GM12878 (cell line): Measurements from ENCODE around the gene DNAJC15. TPM values are rescaled to one million over a fixed set of nuclear protein-coding genes. Genes with fewer than 3 reads are reported as not detected.
A peak's percentile ranks its signal among the peaks of the same experiment; 100 is the strongest.

Experiments used
- ATAC-seq: fragments of 200-7000 bp; cut with Tn5 transposase; 3 replicates; pipeline ENCODE4 v1.9.1; 2020; ENCODE audit warnings: mild to moderate bottlenecking, moderate library complexity
- Bru-seq: library from RNA; stranded (reverse); fragments of 400-500 nt; gene quantifications from one replicate; lab custom pipeline; 2021; lab: Mats Ljungman, UMichigan
- BruChase-seq, 2 experiments: library from RNA; stranded (reverse); fragments of 400-500 nt; gene quantifications; one replicate each; lab custom pipeline; 2021; lab: Mats Ljungman, UMichigan
- BruUV-seq: library from RNA; stranded (reverse); fragments of 400-500 nt; replicated peaks from 2 replicates; lab custom pipeline; 2021; lab: Mats Ljungman, UMichigan
- CTCF ChIA-PET: fragments of 300-600 bp; sonication (Branson Sonifier 250); formaldehyde crosslinking; extraction: SDS; loops from one replicate; lab custom pipeline; 2021; ENCODE audit warnings: inconsistent platforms; lab: Yijun Ruan, JAX
- POLR2A ChIA-PET: fragments of 350-600 bp; formaldehyde crosslinking; extraction: SDS; loops from one replicate; lab custom pipeline; 2021; ENCODE audit warnings: inconsistent platforms; lab: Charles Lee
- RAD21 ChIA-PET: fragments of 300-600 bp; sonication (Branson Sonifier 250); formaldehyde crosslinking; loops from one replicate; lab custom pipeline; 2023; ENCODE audit warnings: antibody characterized with exemption; ENCODE audit not compliant: unreplicated experiment; lab: Charles Lee
- SMC1A ChIA-PET: fragments of 300-600 bp; sonication (Branson Sonifier 250); formaldehyde crosslinking; loops from one replicate; lab custom pipeline; 2023; ENCODE audit not compliant: unreplicated experiment, uncharacterized antibody; lab: Charles Lee
- DNase-seq: peaks from one replicate; pipeline ENCODE4 v3.0.0-alpha.2; 2011; ENCODE audit warnings: low read depth, low spot score
- FAIRE-seq: peaks from 3 replicates; lab custom pipeline; 2011; peaks lifted over from hg19 to GRCh38; lab: Jason Lieb, UNC
- H2AFZ ChIP-seq: 2 replicates; pipeline ENCODE4 v1.6.0; 2011; ENCODE audit warnings: low read depth, low read length, control low read depth; ENCODE audit not compliant: control insufficient read depth
- H3K27ac ChIP-seq: 2 replicates; pipeline ENCODE4 v1.5.1; 2011; ENCODE audit warnings: control low read depth; ENCODE audit not compliant: control insufficient read depth, insufficient read depth
- H3K27me3 ChIP-seq, 2 experiments: replicated peaks in 1 of 2; 2 replicates each; pipeline versions ENCODE4 v1.6.0 to v1.6.1; 2011; ENCODE audit warnings: low read length in 1 of 2; ENCODE audit not compliant: control insufficient read depth in 2 of 2, insufficient read depth in 2 of 2
- H3K36me3 ChIP-seq, 2 experiments: 2 replicates each; pipeline ENCODE4 v1.5.1; 2011; ENCODE audit warnings: low read length in 1 of 2; ENCODE audit not compliant: control insufficient read depth in 2 of 2, insufficient read depth in 2 of 2
- H3K4me1 ChIP-seq: 2 replicates; pipeline ENCODE4 v1.6.1; 2011; ENCODE audit warnings: mild to moderate bottlenecking, low read length, moderate library complexity, mixed read lengths; ENCODE audit not compliant: control insufficient read depth, insufficient read depth
- H3K4me2 ChIP-seq: 2 replicates; pipeline ENCODE4 v1.6.0; 2011; ENCODE audit warnings: control low read depth; ENCODE audit not compliant: control insufficient read depth, insufficient read depth
- H3K4me3 ChIP-seq: fragments of 200-600 bp; sonication (generic); 2 replicates; pipeline ENCODE4 v1.5.1; 2016
- H3K79me2 ChIP-seq: 2 replicates; pipeline ENCODE4 v1.6.0; 2011; ENCODE audit warnings: low read length; ENCODE audit not compliant: control insufficient read depth, insufficient read depth
- H3K9ac ChIP-seq: 2 replicates; pipeline ENCODE4 v1.8.0; 2011; ENCODE audit warnings: low read length, control low read depth, mixed read lengths; ENCODE audit not compliant: control insufficient read depth, insufficient read depth
- H3K9me3 ChIP-seq: replicated peaks from 3 replicates; pipeline ENCODE4 v1.5.1; 2011; ENCODE audit warnings: mild to moderate bottlenecking, low read length; ENCODE audit not compliant: control insufficient read depth, insufficient read depth
- H4K20me1 ChIP-seq: 2 replicates; pipeline ENCODE4 v1.6.0; 2011; ENCODE audit not compliant: control insufficient read depth, insufficient read depth
- BACH1 ChIP-seq: fragments of 450-650 bp; IDR thresholded peaks from 2 replicates; pipeline ENCODE4 v1.6.1; 2017; ENCODE audit warnings: mild to moderate bottlenecking, borderline replicate concordance
- CREB1 ChIP-seq: IDR thresholded peaks from 2 replicates; pipeline ENCODE4 v1.6.1; 2012; ENCODE audit warnings: low read depth, mild to moderate bottlenecking, inconsistent platforms
- EED ChIP-seq: sonication (generic); IDR thresholded peaks from 2 replicates; pipeline ENCODE4 v1.6.1; 2016; ENCODE audit warnings: antibody characterized with exemption, low read depth
- HDGF ChIP-seq: fragments of 450-650 bp; IDR thresholded peaks from 2 replicates; pipeline ENCODE4 v1.6.1; 2016; ENCODE audit warnings: antibody characterized with exemption
- IKZF1 ChIP-seq: fragments of 450-650 bp; conservative IDR thresholded peaks from 2 replicates; pipeline ENCODE4 v1.6.1; 2017; ENCODE audit warnings: antibody characterized with exemption, mild to moderate bottlenecking
- LARP7 ChIP-seq: fragments of 450-650 bp; IDR thresholded peaks from 2 replicates; pipeline ENCODE4 v1.6.1; 2017; ENCODE audit warnings: mild to moderate bottlenecking
- POLR2AphosphoS2 ChIP-seq: IDR thresholded peaks from 2 replicates; pipeline ENCODE4 v1.6.1; 2011; ENCODE audit warnings: low read depth, mild to moderate bottlenecking, low read length, improper control_type of control experiment, moderate library complexity
- RFX5 ChIP-seq: IDR thresholded peaks from 2 replicates; pipeline ENCODE4 v1.6.1; 2011; ENCODE audit warnings: low read depth, low read length, improper control_type of control experiment
- SMARCA5 ChIP-seq: fragments of 450-650 bp; IDR thresholded peaks from 2 replicates; pipeline ENCODE4 v1.6.1; 2017; ENCODE audit warnings: mild to moderate bottlenecking
- SREBF2 ChIP-seq: IDR thresholded peaks from 2 replicates; pipeline ENCODE4 v1.6.1; 2012; ENCODE audit warnings: mild to moderate bottlenecking, low read length
- ZNF274 ChIP-seq: IDR thresholded peaks from one replicate; pipeline ENCODE4 v1.8.0; 2011; ENCODE audit not compliant: insufficient read length, insufficient read depth
- ZNF622 ChIP-seq: fragments of 450-650 bp; IDR thresholded peaks from 2 replicates; pipeline ENCODE4 v1.6.1; 2017; ENCODE audit warnings: mild to moderate bottlenecking, inconsistent platforms
- WGBS: methylation state at CpG from one replicate; pipeline ENCODE4 v1.1.6; 2016; ENCODE audit warnings: low lambda C conversion rate; ENCODE audit not compliant: insufficient replicate concordance, insufficient coverage; ENCODE audit errors: missing lambda C conversion rate; 5-methylcytosine and 5-hydroxymethylcytosine counted together
- in situ Hi-C: fragments of 300-500 bp; cut with MboI; formaldehyde crosslinking; loops from 9 replicates; pipeline ENCODE4 v1.14.3; 2018; ENCODE audit warnings: mixed read lengths
- intact Hi-C: fragments of 100-400 bp; cut with micrococcal nuclease; formaldehyde crosslinking; loops from one replicate; pipeline ENCODE4 v1.14.2; 2022; ENCODE audit not compliant: unreplicated experiment
- long read RNA-seq, 2 experiments: library from polyadenylated mRNA; unstranded; transcript quantifications; one replicate each; pipeline ENCODE4 v2.0.0, GENCODE V29; 2019 to 2020
- polyA minus RNA-seq, 3 experiments: library from RNA; depleted of rRNA, polyadenylated mRNA; stranded (reverse); fragments of >200 nt; gene quantifications; 2 replicates each; pipeline ENCODE4 v1.2.3, GENCODE V29; 2011
- polyA plus RNA-seq, 11 experiments: library from polyadenylated mRNA; depleted of rRNA in 4 of 11; unstranded in 6 of 11; stranded (reverse) in 5 of 11; fragments of >200 nt; fragmentation: Nextera tagmentation in 4 of 11; fragmentation: Illumina TruSeq in 1 of 11; extraction: Ambion mirVana in 4 of 11; extraction: Trizol in 1 of 11; gene quantifications; 1 replicate in 1 of 11; 2 replicates in 10 of 11; pipeline versions ENCODE4 v1.2.1 to v1.2.3, GENCODE V29; 2011 to 2016; ENCODE audit warnings: inconsistent platforms in 2 of 11, missing spikeins in 2 of 11, low read depth in 1 of 11
- total RNA-seq, 4 experiments: library from RNA; depleted of rRNA in 3 of 4; stranded (reverse); fragments of >200 nt in 3 of 4; fragmentation: Illumina TruSeq in 1 of 4; extraction: Trizol in 1 of 4; gene quantifications; 2 replicates each; pipeline versions ENCODE4 v1.2.1 to v1.2.3, GENCODE V29; 2013 to 2021
- TF ChIP-seq, protein P1 (sequence below): fragments of 450-650 bp; IDR thresholded peaks from 2 replicates; pipeline ENCODE4 v1.6.1; 2016; ENCODE audit warnings: mild to moderate bottlenecking
- TF ChIP-seq, protein P2 (sequence below): fragments of 450-650 bp; IDR thresholded peaks from 2 replicates; pipeline ENCODE4 v1.6.1; 2018; ENCODE audit warnings: borderline replicate concordance, mild to moderate bottlenecking; ENCODE audit not compliant: partially characterized antibody
- TF ChIP-seq, protein P3 (sequence below): IDR thresholded peaks from 2 replicates; pipeline ENCODE4 v1.6.1; 2011; ENCODE audit warnings: low read depth, low read length, improper control_type of control experiment, borderline replicate concordance

DNAJC15 gene
- 31.1 and 33.5 TPM in 2 replicates for total RNA-seq (2013; cell fraction: nucleolus; rRNA removed)
- 30.4 and 36.4 TPM in 2 replicates for total RNA-seq (2014; rRNA removed)
- 15.1 and 16.5 TPM in 2 replicates for total RNA-seq (2014; rRNA removed; fragmentation: Illumina TruSeq; extraction: Trizol)
- total RNA-seq (2021), result 29.5 and 30.2 TPM in 2 replicates
- 3.7 TPM for polyA plus RNA-seq (2011; ENCODE audit: low read depth)
- 47.3 and 58.4 TPM in 2 replicates for polyA plus RNA-seq (2011; rRNA removed)
- polyA plus RNA-seq (2011; cell fraction: cytosol; rRNA removed), result 38.7 and 59.0 TPM in 2 replicates
- polyA plus RNA-seq (2011; cell fraction: nucleus; rRNA removed), result 26.1 and 29.6 TPM in 2 replicates
- polyA plus RNA-seq (2012), result 15.5 and 16.5 TPM in 2 replicates
- 13.1 TPM in 2 replicates for polyA plus RNA-seq (2014; fragmentation: Illumina TruSeq; extraction: Trizol)
- polyA plus RNA-seq (2014; fragmentation: Nextera tagmentation; extraction: Ambion mirVana), result 100 to 1,000 TPM; 102 to 104 TPM
- 50.4 and 52.6 TPM in 2 replicates for polyA plus RNA-seq (2014; rRNA removed)
- 10 to 100 TPM; 94.4 to 98.8 TPM for polyA plus RNA-seq (2016; fragmentation: Nextera tagmentation; extraction: Ambion mirVana)
- polyA minus RNA-seq (2011; rRNA and poly(A)+ RNA removed), result 20.0 and 24.4 TPM in 2 replicates
- 7.8 and 16.5 TPM in 2 replicates for polyA minus RNA-seq (2011; cell fraction: cytosol; rRNA and poly(A)+ RNA removed)
- 8.7 and 13.7 TPM in 2 replicates for polyA minus RNA-seq (2011; cell fraction: nucleus; rRNA and poly(A)+ RNA removed)
- Bru-seq, nascent RNA, result percentile 88 among the genes with signal in this experiment
- percentile 72 among the genes with signal in this experiment for BruChase-seq, experiment 1, labeled RNA remaining after a 6-hour chase
- percentile 71 among the genes with signal in this experiment for BruChase-seq, experiment 2, labeled RNA remaining after a 2-hour chase
- long read RNA-seq, experiment 1, full-length matches to known transcripts, result 79 of 86 reads
- long read RNA-seq, experiment 1, partial matches to known transcripts, result 3 of 86 reads
- long read RNA-seq, experiment 1, other reads (novel, unspliced or antisense), result 4 of 86 reads
- long read RNA-seq, experiment 2, full-length matches to known transcripts, result 223 of 235 reads
- long read RNA-seq, experiment 2, partial matches to known transcripts, result 0 of 235 reads
- long read RNA-seq, experiment 2, other reads (novel, unspliced or antisense), result 12 of 235 reads

DNA sequence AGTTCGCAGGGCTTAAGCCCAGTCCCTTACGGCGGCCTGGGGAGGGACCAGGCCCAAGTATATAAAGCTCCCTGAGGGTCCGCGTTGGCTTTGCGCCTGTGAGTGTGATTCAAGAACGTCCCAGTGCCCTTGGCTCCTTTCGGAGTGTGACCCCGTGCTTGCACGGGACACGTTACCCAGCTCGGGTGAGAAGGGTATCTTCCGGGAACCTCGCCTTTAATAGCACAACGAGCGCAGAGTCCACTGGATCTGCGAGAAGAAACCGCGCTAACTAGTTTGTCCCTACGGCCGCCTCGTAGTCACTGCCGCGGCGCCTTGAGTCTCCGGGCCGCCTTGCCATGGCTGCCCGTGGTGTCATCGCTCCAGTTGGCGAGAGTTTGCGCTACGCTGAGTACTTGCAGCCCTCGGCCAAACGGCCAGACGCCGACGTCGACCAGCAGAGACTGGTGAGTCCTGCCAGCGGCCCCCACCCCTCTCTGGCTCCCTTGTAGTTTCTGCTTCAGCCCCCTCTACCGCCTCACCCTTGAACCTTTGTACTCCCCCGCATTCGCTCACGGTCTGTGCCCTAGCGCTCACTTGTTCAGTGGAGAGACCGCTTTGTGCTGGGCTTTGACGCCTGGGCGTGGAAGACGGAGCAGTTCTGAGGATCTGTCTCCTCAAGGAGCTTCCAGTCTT lies at the start of gene DNAJC15:
Gene DNAJC15 (plus strand): TSS at position 298 of the 675 bp plus-strand sequence. CDS start 41 bp downstream, at position 339.
- Histone ChIP-seq H3K4me2 (peak within 1 kb of the TSS; percentile 82), H3K9me3 (no peaks in the 10 kb centered on the region), H3K4me3 (peak within 1 kb of the TSS; percentile 93), H3K4me1 (peaks cover 6% of the 10 kb centered on the region), H2AFZ (peak within 1 kb of the TSS; percentile 78), H3K36me3 (no peaks in the 10 kb centered on the region), H3K27ac (peak within 1 kb of the TSS; percentile 83), H3K27me3 (no peaks in the 10 kb centered on the region), H3K79me2 (peaks cover 30% of the 10 kb centered on the region), H4K20me1 (no peaks in the 10 kb centered on the region), H3K9ac (peak within 1 kb of the TSS; percentile 92)
- in situ Hi-C loops (no loop called here), intact Hi-C loops (loop anchor here (1.0 kb wide), 2 partner anchors 31 to 53 kb away; partner anchors contain the start of gene EPSTI1)
- ChIA-PET CTCF (interaction anchor here (0.6 to 3.2 kb wide), 18 partner anchors 8 to 109 kb away, joined by 3 to 17 read pairs (median 3); no protein-coding TSS in a partner anchor), SMC1A (interaction anchor here (0.6 to 11.8 kb wide), 26 partner anchors 8 to 146 kb away, joined by 3 to 150 read pairs (median 4); partner anchors contain the start of gene EPSTI1), POLR2A (interaction anchor here (1.1 to 5.5 kb wide), 5 partner anchors 23 to 37 kb away, joined by 3 to 49 read pairs (median 8); partner anchors contain the start of gene EPSTI1), RAD21 (interaction anchor here (0.7 to 5.2 kb wide), 17 partner anchors 8 to 110 kb away, joined by 3 to 33 read pairs (median 5); partner anchors contain the start of gene EPSTI1)
- peak; percentile 57 for DNase-seq
- no TSS peak for BruUV-seq
- peak; percentile 35 for FAIRE-seq
- under 1% methylated on average over 46 of the region's 48 CpGs for WGBS
- peak; percentile 89 for ATAC-seq
- TF ChIP-seq ZNF274 (no peak), BACH1 (no peak), SMARCA5 (peak; percentile 57; the same call in 1 of the 2 replicates), SREBF2 (no peak), CREB1 (peak; percentile 71; the same call in 1 of the 2 replicates), IKZF1 (peak; percentile 71), RFX5 (0 out of 2 replicates have a peak, but pooled peaks have one; percentile 19), EED (no peak; the same call in 1 of the 2 replicates), POLR2AphosphoS2 (no peak), ZNF622 (no peak), HDGF (no peak), LARP7 (peak; percentile 83)
- TF ChIP-seq, protein P1, sequence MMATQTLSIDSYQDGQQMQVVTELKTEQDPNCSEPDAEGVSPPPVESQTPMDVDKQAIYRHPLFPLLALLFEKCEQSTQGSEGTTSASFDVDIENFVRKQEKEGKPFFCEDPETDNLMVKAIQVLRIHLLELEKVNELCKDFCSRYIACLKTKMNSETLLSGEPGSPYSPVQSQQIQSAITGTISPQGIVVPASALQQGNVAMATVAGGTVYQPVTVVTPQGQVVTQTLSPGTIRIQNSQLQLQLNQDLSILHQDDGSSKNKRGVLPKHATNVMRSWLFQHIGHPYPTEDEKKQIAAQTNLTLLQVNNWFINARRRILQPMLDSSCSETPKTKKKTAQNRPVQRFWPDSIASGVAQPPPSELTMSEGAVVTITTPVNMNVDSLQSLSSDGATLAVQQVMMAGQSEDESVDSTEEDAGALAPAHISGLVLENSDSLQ, result no peak
- TF ChIP-seq, protein P2, sequence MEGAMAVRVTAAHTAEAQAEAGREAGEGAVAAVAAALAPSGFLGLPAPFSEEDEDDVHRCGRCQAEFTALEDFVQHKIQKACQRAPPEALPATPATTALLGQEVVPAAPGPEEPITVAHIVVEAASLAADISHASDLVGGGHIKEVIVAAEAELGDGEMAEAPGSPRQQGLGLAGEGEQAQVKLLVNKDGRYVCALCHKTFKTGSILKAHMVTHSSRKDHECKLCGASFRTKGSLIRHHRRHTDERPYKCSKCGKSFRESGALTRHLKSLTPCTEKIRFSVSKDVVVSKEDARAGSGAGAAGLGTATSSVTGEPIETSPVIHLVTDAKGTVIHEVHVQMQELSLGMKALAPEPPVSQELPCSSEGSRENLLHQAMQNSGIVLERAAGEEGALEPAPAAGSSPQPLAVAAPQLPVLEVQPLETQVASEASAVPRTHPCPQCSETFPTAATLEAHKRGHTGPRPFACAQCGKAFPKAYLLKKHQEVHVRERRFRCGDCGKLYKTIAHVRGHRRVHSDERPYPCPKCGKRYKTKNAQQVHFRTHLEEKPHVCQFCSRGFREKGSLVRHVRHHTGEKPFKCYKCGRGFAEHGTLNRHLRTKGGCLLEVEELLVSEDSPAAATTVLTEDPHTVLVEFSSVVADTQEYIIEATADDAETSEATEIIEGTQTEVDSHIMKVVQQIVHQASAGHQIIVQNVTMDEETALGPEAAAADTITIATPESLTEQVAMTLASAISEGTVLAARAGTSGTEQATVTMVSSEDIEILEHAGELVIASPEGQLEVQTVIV, result no peak
- TF ChIP-seq, protein P3, sequence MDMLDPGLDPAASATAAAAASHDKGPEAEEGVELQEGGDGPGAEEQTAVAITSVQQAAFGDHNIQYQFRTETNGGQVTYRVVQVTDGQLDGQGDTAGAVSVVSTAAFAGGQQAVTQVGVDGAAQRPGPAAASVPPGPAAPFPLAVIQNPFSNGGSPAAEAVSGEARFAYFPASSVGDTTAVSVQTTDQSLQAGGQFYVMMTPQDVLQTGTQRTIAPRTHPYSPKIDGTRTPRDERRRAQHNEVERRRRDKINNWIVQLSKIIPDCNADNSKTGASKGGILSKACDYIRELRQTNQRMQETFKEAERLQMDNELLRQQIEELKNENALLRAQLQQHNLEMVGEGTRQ, result no peak; the same call in 1 of the 2 replicates
